ENCODE results near the gene CAPZA1.

DNA sequence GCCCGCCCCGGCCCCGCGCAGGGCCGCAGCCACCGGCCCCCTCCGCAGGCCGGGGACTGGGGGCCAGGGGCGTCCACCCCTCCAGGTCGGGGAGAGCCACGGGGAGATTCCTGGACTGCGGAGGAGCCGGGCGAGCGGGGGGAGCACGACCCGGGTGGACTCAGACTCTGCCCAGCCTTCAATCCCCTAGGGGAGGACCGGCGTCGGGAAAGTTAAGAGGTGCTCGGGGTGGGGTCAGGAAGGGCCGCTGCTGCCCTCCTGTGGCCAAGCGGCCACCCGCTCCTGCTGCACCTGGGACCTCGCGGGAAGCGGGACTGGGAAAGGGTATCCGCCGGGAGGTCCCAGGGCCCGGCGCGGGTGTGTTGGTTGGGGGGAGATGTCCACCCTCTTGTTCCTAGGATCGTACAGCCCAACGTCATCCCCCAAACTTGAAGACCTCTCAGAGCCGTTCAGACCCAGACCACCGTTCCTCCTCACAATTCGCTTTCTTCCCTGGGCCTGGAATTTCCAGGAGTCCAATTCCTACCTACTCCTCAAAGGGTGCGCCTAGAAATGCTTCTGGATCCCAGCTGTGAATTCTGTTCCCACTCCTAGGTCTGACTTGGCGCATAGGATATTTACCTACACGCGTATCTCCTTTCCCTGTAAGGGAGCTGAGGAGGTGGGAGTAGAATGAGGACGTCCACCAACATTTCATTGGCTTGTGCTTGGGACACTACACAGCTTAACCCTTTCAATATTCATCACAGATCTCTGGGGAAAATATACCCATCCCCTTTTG is 87.8 kb downstream of the CAPZA1 start:
- TF ChIP-seq EZH2 (IDR thresholded peaks at IDR 0.05; ENCODE audit: borderline replicate concordance, low read depth, low read length, poor library complexity, severe bottlenecking) (no peak), CTCF (conservative IDR thresholded peaks at IDR 0.05; ENCODE audit: low read depth, low read length) (peak; percentile 86)
